ENCODE measurements around the gene LHX3.

- TF ChIP-seq CTCF (conservative IDR thresholded peaks at IDR 0.05; ENCODE audit: low read length) (no peak), EZH2phosphoT487 (IDR thresholded peaks at IDR 0.05; ENCODE audit: borderline replicate concordance) (no peak)
These were observed 4.5 kb downstream of the LHX3 start for GRCh38 chr9:136200424-136200823.
